GM19239 (cell line): ENCODE results near the gene ZNF182.
"Not testable (repeated sequence)": the region's sequence is repeated elsewhere in the genome, so short reads cannot be mapped to it uniquely, and the experiment has no call there.

Experiments used
- DNase-seq: peaks from one replicate; pipeline ENCODE4 v3.0.0; 2011; ENCODE audit warnings: low spot score; ENCODE audit not compliant: insufficient read length
- FAIRE-seq: peaks from 2 replicates; lab custom pipeline; 2011; peaks lifted over from hg19 to GRCh38; lab: Jason Lieb, UNC

Gene ZNF182

DNA sequence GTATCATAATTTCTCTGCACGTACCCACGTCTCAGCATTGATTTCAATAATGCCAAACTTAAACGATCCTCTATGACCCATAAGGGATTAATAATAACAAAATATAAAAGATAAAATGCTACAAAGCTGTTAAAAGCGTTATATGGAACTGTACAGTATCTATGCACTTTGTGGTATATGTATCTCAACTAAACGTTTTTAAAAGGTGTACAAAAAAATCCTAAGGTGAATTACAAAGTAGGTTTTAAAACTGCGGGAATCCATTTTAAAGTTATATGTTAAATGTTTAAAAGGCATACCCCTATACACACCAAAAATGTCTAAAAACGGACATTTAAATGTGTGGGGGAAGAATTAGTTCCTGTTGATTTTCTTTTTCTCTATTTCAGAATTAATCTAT, 860 bp downstream of the ZNF182 start:
- no peak for DNase-seq
- FAIRE-seq = no peak

DNA sequence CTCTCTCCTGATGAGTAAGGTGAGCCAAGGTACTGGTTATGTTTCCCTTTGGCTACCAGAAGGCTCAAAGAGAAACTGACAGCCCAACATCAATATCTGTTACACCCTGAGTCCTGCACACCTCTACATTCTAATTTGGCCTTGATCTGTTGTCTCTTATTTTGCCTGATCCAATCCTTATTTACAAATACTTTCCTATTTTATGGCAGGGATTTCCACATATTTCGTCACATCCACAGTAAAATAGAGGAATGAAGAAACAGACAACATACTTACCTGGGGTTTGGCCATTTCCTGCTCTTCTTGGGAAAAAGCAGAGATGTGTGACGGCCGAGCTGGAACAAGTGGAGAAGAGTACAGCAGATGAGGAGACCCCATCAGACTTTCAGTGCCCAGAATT, 1.5 kb downstream of the ZNF182 start:
- FAIRE-seq = no peak
- DNase-seq = no peak

DNA sequence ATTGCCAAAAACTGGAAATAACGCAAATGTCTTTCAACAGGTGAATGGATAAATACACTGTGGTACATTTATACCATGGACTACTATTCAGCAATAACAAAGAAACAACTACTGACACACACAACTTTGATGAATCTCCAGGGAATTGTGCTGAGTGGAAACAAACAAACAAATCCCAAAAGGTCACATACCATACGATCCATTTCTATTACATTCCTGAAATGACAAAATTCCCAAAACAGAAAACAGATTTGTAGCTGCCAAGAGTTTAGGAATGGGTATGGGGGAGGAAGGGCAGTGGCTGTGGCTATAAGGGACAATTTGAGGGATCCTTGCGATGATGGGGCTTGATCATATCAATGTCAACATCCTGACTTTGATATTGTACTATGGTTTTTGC, 2.5 kb downstream of the ZNF182 start:
- DNase-seq (no peak), FAIRE-seq (no peak)

DNA sequence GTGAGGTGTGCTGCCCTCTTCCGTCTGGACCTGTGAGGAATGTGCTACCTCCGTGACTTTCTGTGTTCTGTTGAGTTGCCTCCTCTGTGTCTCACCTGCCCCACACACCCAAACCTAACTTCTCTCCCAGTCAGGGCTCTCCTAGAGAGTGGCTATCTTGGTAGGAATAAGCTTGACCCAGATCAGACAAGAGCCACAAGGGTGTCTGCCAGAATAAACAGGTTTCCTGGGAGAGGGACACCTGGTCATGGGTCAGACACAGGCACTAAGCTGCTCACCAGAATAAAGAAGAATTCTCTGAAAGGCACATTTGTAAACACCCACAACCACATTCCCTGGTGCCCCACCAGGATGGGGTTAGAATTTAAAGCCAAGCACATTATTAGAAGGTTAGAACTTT, 11.1 kb downstream of the ZNF182 start:
- FAIRE-seq = no peak
- no peak for DNase-seq

DNA sequence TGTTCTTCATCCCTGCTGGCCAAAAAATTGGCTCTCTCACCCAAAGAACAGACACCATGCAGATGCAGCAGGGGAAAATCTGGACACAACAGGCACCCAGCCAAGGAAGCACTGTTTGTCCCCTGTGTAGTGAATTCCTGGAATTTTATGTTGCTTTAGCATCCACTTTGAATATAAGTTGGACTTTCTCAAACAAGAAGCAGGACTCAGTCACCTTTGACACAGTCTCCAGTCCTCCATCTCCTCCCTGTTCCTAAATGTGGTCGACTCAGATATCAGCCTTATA, 11.8 kb downstream of the ZNF182 start:
- no peak for FAIRE-seq
- no peak for DNase-seq

DNA sequence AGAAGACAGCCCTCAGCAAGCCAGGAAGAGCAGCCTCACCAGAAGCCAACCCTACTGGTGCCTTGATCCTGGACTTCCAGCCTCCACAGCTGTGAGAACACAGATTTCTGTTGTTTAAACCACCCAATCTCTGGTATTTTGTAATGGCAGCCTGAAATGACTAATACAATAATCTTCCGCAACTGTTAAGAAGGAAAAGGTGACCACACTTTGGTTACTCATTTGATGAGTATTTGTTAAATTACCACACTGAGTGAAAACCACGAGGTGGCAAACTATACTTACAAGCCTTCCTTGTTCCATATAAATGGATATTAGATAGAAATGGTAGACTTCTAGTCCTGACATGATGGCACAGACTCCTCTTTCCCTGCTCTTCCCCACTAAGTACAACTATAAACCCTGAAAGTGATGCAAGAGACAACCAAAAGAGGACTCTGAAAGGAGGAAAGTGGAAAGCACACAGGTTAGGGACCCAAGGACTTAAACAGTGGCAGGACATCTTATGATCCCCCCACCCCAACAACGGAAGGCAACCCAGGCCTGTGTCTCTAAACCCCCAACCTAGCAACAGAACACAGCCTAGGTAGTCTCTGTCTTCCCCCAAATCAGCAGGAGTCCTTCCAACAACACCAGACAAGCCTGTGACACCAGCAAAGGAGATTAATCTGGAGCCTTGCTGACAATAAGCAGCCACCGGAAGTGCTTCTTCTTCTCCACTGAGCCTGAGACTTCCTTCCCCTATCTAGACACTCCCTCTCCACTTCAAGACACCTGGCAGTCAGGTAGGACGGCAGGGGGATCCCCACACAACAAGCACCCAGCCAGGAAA, 12.3 kb downstream of the ZNF182 start:
- no peak for DNase-seq

DNA sequence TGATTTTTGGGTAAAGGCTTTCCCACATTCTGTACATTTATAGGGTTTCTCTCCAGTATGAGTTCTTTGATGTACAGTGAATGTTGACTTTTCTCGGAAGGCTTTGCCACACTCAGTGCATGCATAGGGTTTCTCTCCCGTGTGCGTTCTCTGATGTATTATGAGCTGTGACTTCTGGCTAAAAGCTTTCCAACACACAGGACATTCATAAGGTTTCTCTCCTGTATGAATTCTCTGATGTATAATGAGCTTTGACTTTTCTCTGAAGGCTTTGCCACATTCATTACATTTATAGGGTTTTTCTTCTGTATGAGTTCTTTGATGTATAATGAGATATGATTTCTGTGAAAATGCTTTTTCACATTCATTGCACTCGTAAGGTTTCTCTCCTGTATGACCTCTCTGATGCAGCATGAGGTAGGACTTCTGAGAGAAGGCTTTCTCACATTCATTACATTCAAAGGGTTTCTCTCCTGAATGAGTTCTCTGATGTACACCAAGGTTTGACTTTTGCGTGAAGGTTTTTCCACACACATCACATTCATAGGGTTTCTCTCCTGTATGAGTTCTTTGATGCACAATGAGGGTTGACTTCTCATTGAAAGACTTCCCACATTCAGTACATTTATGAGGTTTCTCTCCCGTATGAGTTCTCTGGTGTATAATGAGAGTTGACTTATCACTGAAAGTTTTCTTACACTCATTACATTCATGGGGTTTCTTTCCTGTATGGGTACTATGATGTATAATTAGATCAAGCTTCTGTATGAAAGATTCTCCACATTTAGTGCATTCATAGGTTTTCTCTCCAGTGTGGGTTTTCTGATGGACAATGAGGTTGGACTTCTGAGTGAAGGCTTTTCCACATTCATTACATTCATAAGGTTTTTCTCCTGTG, 27.3 kb downstream of the ZNF182 start:
- DNase-seq (no peak), FAIRE-seq (no peak)

More for the DNA sequence above, 12.3 kb downstream of the ZNF182 start:
- peak; percentile 26 for FAIRE-seq

DNA sequence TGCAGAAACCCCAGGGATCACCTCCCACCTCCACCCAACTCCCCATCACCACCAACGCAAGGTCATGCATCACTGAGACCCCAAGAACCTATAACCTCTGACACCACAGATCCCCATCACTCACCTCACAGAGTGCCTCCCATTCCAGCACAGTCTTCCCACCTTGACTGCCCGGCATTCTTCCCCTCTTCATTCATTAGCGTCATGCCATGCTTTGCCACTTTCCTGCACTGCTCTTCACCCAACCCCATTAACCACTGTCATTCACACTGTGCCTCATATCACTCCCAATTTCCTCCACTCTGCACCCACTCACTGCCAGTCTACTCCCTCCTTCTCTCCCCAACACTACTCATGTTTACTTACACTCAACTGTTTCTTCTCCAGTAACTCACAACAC, 30.6 kb downstream of the ZNF182 start:
- DNase-seq (no peak), FAIRE-seq (no peak)

DNA sequence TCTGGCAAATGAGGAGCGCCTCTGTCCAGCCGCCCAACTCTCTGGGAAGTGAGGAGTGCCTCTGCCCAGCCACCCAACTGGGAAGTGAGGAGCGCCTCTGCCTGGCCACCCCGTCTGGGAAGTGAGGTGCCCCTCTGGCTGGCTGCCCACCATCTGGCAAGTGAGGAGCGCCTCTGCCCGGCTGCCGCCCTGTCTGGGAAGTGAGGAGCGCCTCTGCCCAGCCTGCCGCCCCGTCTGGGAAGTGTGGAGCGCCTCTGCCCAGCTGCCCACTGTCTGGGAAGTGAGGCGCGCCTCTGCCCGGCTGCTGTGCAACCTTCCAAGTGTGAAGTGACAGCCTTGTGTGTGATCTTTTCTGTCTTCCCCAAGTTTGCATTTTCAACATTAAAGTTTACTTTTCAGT, 38.3 kb downstream of the ZNF182 start:
- not testable (repeated sequence) for DNase-seq, FAIRE-seq

DNA sequence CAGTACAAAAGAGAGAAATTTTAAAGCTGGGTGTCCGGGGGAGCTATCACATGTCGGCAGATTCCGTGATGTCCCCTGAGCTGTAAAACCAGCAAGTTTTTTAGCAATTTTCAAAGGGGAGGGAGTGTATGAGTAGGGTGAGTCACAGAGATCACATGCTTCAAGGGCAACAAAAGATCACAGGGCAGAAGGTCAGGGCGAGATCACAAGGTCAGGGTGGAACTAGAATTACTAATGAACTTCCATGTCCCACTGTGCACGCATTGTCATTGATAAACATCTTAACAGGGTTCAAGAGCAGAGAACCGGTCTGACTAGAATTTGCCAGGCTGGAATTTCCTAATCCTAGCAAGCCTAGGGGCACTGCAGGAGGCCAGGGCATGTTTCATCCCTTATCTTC, 42.0 kb downstream of the ZNF182 start:
- not testable (repeated sequence) for DNase-seq, FAIRE-seq

DNA sequence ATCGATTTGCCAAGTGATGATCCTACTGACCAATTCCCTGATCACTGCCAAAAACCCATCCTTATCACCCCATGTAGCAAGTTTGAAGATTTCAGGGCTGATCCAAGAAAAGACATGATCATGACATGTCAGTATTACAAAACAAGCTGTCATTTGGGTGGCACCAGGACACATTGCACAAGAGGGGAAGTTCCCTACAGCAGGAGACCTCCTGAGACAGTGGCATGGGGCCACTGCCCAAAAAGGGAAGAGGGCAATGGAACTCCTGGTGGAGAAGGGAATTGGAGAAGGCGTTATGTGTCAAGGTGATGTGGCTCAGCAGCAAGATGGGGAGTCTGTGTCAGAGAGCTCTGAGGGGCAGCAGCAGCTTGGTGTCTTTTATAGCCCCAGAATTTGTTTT, 43.4 kb downstream of the ZNF182 start:
- DNase-seq = no peak
- FAIRE-seq = no peak

DNA sequence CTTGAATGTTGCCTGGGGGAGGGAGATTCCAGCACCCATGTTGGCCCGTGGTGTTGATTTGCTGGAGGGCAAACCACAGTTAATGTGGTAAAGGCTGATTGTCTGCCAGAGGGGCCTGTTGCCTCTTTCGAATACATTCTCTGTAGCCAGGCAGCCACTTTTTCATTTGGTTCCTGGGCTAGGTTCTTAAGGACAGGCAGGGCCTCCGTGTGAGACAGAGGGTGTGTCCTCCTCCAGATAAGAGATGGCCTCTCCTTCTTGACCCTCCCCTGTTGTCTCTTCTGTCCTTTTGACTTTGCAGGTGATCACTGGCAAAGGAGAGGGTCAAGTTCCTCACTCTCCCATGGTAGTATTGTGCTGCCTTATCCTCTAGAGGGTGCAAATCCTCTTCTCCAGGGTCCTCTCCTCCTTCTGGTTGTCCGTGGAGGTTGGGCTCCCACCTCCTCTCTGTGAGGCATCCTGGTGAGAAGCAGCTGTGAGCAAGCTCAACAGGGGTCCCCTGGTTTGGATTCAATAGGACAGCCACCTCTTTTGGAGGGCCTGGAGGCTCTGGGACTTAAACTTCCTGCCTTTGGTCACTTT, 44.9 kb downstream of the ZNF182 start:
- FAIRE-seq (no peak), DNase-seq (no peak)

DNA sequence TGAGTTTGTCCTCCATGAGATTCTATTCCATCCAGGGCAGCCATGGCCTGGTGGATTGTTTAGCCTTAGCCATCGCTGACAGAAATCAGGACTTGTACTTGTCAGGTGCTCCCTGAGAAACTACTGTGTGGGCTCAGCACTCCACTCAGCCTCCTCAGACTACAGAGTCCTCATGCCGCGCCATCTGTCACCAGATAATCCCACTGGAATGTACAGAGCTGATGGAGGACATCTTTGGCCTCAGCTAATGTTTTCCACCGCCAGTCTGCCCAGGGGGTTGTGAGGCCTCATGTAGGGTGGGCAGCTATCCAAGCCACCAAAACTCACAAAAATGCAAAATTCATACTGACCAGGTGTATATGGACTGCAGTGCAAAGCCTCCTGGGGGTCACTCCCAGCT, 45.6 kb downstream of the ZNF182 start:
- FAIRE-seq, DNase-seq: not testable (repeated sequence)

DNA sequence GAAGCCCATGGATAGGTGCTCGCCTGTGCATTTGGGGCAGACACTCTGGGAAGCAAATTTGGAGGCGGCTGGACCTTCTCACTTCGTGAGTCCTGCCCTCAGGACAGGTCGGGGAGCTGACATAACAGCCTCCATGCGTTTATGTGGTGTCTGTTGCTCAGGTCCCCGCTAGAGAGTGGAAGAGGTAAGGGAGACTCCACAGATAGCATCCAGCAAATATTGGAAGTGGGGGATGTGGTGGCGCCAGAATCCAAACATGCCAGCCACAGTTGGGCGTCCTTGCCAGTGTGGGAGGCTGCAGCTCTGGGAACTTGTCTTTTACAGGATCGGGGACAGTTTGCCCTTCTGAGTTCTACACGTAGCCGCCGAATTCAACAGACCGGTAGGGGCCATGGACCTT, 47.8 kb downstream of the ZNF182 start:
- no peak for DNase-seq
- no peak for FAIRE-seq

DNA sequence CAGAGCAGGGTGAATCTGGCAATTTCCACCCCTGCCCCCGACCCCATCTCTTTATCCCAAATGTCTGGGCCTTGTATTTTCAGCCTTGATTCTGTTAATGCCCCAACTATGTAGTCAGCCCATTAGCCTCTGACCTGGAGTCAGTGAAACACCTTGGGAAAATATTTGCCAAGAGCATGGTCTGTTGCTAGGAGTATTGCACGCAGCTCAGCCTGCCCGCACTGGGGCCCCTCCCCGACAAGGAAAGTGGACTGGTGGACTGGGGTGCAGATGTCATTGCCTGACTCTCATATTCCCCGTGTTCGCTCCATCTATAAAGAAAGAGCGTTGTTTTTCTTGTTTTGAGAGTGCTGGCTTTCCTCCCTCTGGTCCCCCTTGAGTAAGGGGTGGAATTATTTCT, 48.5 kb downstream of the ZNF182 start:
- not testable (repeated sequence) for FAIRE-seq

DNA sequence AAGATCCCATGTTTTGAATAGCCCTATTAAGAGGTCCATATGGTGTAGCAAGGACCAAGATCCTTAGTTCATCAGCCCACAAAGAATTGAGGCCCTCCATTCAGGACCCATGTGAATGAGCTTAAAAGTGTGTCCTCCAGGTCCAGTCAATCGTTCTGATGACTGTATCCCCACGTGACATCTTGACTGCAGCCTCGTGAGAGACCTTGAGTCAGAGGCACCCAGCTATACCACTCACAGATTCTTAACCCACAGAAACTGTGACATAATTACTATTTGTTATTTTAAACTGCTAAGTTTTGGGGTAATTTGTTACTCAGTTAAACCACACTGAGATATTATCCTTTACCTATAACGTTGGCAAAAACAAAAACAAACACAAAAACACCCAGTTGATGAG, 62.4 kb downstream of the ZNF182 start:
- no peak for DNase-seq
- FAIRE-seq = no peak

More for the DNA sequence above, 48.5 kb downstream of the ZNF182 start:
- not testable (repeated sequence) for DNase-seq

DNA sequence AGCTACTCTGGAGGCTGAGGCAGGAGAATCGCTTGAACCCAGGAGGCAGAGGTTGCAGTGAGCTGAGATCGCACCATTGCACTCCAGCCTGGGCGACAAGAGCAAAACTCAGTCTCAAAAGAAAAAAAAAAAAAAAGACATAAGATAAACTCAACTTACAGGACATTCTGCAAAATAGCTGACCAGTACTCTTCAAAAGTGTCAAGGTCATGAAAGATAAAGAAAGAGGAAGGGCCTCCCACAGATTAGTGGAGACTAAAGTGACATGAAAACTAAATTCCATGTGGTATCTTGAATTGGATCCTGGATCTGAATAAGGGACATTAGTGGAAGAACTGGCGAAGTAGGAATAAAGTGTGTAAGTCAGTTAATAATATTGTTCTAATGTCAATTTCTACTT, 63.3 kb downstream of the ZNF182 start:
- FAIRE-seq = no peak
- DNase-seq = no peak

DNA sequence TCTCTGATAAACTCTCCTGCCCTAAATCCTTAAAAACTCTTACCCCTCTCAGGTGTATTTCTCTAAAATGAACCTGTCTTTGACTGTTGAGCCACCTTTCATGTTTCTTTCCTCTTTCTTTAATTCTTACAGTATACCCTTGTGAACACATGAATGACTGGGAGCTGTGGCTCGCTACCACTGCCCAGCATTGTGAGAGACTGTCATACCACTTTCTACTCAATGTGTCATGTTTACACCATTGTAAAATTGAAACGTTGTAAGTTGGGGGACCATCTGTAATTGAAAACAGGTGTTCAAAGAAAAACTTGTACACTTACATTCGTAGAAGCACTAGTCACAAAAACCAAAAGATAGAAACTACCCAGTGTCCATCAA, 66.9 kb downstream of the ZNF182 start:
- peak; percentile 68 for FAIRE-seq
- DNase-seq = no peak

DNA sequence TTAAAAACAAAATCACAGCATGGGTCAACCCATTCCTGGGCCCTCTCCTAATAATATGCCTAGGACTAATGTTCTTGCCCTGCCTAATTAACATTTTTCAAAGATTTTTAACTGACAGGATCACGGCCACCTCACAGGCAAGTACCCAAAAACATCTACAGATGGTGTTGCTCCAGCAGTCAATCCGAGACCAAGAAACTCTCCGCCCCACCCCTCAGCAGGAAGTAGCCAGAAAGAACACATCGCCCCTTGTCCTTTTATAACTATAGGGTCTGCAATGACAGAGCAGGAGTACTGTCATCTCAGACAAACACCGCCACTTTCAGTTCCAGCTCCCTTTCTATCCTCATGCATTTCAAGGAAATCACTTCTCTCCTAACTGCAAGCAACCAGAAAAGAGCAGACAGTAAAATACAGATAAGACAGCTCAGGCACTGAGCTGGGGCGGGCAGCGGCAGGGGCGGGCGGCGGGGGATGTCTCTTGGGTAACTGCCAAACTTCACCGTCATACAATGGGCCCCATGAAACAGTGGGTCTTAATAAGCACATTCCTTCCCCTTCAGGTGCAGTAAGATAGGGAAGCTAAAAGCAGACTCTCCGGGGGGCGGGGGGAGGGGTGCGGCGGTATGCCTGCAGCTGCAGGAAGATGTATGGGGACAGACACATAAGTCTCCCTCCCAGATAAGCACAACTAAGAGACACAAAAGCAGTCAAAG, 67.4 kb downstream of the ZNF182 start:
- FAIRE-seq (peak; percentile 76), DNase-seq (peak; percentile 1)

DNA sequence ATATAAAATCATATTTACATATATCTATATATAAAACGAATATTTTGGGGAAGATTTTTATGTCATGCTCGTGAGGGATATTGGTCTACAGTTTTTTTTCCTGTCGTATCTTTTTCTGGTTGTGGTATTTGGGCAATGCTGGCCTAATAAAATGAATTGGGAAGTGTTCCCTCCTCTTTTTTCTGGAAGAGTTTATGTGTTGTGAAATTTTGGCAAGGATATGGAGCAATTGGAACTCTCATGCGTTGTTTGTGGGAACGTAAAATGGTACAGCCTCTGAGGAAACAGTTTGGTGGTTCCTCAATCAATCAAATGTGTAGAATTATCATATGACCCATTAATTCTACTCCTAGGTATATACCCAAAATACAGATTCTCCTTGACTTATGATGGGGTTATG, 69.8 kb downstream of the ZNF182 start:
- FAIRE-seq (no peak), DNase-seq (no peak)
